ENCODE measurements around the gene RRP8. TPM values are rescaled to one million over a fixed set of nuclear protein-coding genes. Genes with fewer than 3 reads are reported as not detected.

RRP8 gene
- total and polyA plus RNA-seq, 10 of the 15 experiments (the other 5 are each of a cell fraction or from before 2014, with no cell fraction given), result 4.7 to 51.2 (median 23.9) TPM

DNA sequence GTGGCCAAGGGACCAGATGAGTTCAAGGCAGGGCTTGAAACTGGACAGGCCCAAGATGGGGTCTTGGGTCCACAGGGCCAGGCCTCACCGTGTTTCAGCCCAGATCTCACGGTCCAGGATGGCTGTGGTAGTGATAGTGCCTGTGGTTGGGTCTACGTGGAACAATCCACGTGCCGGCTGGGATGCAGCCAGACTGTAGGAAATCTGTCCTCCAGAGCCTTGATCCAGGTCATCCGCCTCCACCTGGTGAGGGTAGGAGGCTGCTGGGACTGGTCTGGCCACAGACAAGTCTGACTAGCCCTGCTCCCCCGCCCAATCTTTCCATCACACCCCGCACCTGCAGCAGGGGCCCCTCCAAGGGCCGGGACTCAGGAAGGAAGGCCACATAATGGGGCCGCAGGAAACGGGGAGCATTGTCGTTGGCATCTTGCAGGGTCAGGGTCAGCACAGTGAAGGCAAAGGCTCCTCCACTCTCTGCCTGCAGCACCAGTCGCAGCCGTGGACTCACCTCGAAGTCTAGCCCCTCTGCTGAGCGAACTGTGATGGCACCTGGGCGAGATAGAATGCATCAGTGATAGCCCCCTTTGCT is 22.5 kb upstream of the RRP8 start:
- Histone ChIP-seq H3K4me2 (ENCODE audit: control insufficient read depth, insufficient read depth) (no peak overlapping the region), H3K36me3 (ENCODE audit: control insufficient read depth in 2 of 2, insufficient read depth in 2 of 2, low read length in 1 of 2) (no peaks in the 10 kb centered on the region), H3K4me1 (ENCODE audit: control insufficient read depth, insufficient read depth, low read length) (peaks cover 9% of the 10 kb centered on the region), H3K27me3 (replicated peaks in 1 of 2; ENCODE audit: control insufficient read depth in 2 of 2, insufficient read depth in 2 of 2, low read length in 1 of 2) (no peaks in the 10 kb centered on the region), H3K4me3 (no peak overlapping the region), H3K9ac (ENCODE audit: control insufficient read depth, insufficient read depth, low read length) (no peak overlapping the region), H2AFZ (ENCODE audit: control insufficient read depth, low read depth, low read length) (no peak overlapping the region), H3K27ac (ENCODE audit: control insufficient read depth, insufficient read depth) (no peak overlapping the region), H3K79me2 (ENCODE audit: control insufficient read depth, insufficient read depth, low read length) (no peaks in the 10 kb centered on the region), H3K9me3 (replicated peaks; ENCODE audit: control insufficient read depth, insufficient read depth, low read length) (no peaks in the 10 kb centered on the region), H4K20me1 (ENCODE audit: control insufficient read depth, insufficient read depth) (no peaks in the 10 kb centered on the region)
- no TSS peak for BruUV-seq (replicated peaks)
- SMC1A ChIA-PET (ENCODE audit: uncharacterized antibody, unreplicated experiment), result no interaction called here
- no peak for DNase-seq (ENCODE audit: low read depth, low spot score)
- POLR2A ChIA-PET, result interaction anchor here (9.1 kb wide), 1 partner anchor 16 kb away, joined by 85 read pairs; the partner anchor contains the start of gene TAF10
- RAD21 ChIA-PET (ENCODE audit: unreplicated experiment), result no interaction called here
- no peak for TF ChIP-seq SUZ12 (IDR thresholded peaks at IDR 0.05; ENCODE audit: unreplicated experiment)
- ATAC-seq, result no peak
- 65% methylated on average over 17 of the region's 17 CpGs for WGBS (ENCODE audit: insufficient coverage, insufficient replicate concordance, low lambda C conversion rate, missing lambda C conversion rate)
- CTCF ChIA-PET, result no interaction called here
- in situ Hi-C loops (cut with MboI), result no loop called here
- intact Hi-C loops (cut with micrococcal nuclease; ENCODE audit: unreplicated experiment), result no loop called here
- no peak for FAIRE-seq

DNA sequence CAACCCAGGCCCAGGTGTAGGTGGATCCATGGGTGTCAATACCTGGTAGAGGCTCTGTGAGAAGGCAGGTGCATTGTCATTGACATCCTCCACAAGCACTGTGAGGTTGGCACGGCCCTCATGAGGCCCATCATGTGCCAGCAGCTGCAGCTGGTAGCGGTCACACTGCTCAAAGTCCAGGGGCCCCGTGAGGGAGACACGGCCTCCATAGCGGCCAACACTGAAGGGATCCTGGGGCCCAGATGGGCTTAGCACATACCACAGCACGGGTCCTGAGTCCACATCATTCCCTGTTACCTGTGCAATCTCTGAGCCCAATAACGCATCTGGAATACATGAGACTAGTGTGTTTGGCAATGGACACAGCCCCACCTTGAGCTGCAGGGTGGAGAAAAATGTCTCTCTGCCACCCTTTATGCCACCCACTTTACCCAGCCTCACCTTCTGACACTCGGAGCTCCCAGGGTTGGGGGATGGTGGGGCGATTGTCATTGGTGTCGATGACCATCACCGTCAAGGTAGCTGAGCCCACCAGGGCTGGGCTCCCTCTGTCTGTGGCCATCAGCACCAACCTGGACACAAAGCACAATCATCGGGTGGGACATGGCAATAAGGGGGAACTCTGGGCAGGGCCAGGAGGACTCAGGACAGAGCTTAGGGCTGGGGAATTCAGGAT is 21.9 kb upstream of the RRP8 start:
- in situ Hi-C loops (cut with MboI) (no loop called here), intact Hi-C loops (cut with micrococcal nuclease; ENCODE audit: unreplicated experiment) (no loop called here)
- FAIRE-seq, result no peak
- no peak for ATAC-seq
- WGBS (ENCODE audit: insufficient coverage, insufficient replicate concordance, low lambda C conversion rate, missing lambda C conversion rate), result 53% methylated on average over 12 of the region's 12 CpGs
- CTCF ChIA-PET, result interaction anchor here (0.9 to 1.0 kb wide), 2 partner anchors 13 to 52 kb away, joined by 3 read pairs; no protein-coding TSS in a partner anchor
- TF ChIP-seq BCL11A (IDR thresholded peaks at IDR 0.05; ENCODE audit: low read depth, low read length), result no peak
- TF ChIP-seq SUPT20H (IDR thresholded peaks at IDR 0.05; ENCODE audit: borderline replicate concordance, control insufficient read depth, low read depth, low read length), result no peak
- Histone ChIP-seq H3K79me2 (ENCODE audit: control insufficient read depth, insufficient read depth, low read length) (no peaks in the 10 kb centered on the region), H3K4me1 (ENCODE audit: control insufficient read depth, insufficient read depth, low read length) (peaks cover 9% of the 10 kb centered on the region), H2AFZ (ENCODE audit: control insufficient read depth, low read depth, low read length) (no peak overlapping the region), H3K4me2 (ENCODE audit: control insufficient read depth, insufficient read depth) (no peak overlapping the region), H4K20me1 (ENCODE audit: control insufficient read depth, insufficient read depth) (no peaks in the 10 kb centered on the region), H3K36me3 (ENCODE audit: control insufficient read depth in 2 of 2, insufficient read depth in 2 of 2, low read length in 1 of 2) (no peaks in the 10 kb centered on the region), H3K9me3 (replicated peaks; ENCODE audit: control insufficient read depth, insufficient read depth, low read length) (no peaks in the 10 kb centered on the region), H3K9ac (ENCODE audit: control insufficient read depth, insufficient read depth, low read length) (no peak overlapping the region), H3K27me3 (replicated peaks in 1 of 2; ENCODE audit: control insufficient read depth in 2 of 2, insufficient read depth in 2 of 2, low read length in 1 of 2) (no peaks in the 10 kb centered on the region), H3K27ac (ENCODE audit: control insufficient read depth, insufficient read depth) (no peak overlapping the region), H3K4me3 (no peak overlapping the region)
- POLR2A ChIA-PET, result interaction anchor here (1.0 to 9.1 kb wide), 2 partner anchors 16 to 144 kb away, joined by 3 to 85 read pairs; partner anchors contain the start of genes TAF10 and TIMM10B
- RAD21 ChIA-PET (ENCODE audit: unreplicated experiment), result interaction anchor here (0.9 kb wide), 1 partner anchor 56 kb away, joined by 3 read pairs; no protein-coding TSS in a partner anchor
- no peak for DNase-seq (ENCODE audit: low read depth, low spot score)
- SMC1A ChIA-PET (ENCODE audit: uncharacterized antibody, unreplicated experiment), result no interaction called here
- BruUV-seq (replicated peaks), result no TSS peak

Measured in GM12878 (cell line).